K562 (cell line): ENCODE results near the gene SMAD5. TPM values are rescaled to one million over a fixed set of nuclear protein-coding genes. Genes with fewer than 3 reads are reported as not detected.

ENCODE experiments used
- ERF ChIP-seq: fragments of 450-650 bp; formaldehyde crosslinking; IDR thresholded peaks from 2 replicates; pipeline ENCODE4 v1.4.0; 2020; ENCODE audit warnings: mild to moderate bottlenecking, mixed read lengths
- ESRRA ChIP-seq: fragments of 450-650 bp; IDR thresholded peaks from 2 replicates; pipeline ENCODE4 v1.6.1; 2014; ENCODE audit warnings: low read depth, mild to moderate bottlenecking, moderate library complexity, borderline replicate concordance
- ETV5 ChIP-seq: sonication (generic); formaldehyde crosslinking; IDR thresholded peaks from 2 replicates; pipeline ENCODE4 v1.4.0; 2020; ENCODE audit warnings: low read depth, mild to moderate bottlenecking, missing genetic modification reagents
- GATAD2A ChIP-seq: fragments of 450-650 bp; IDR thresholded peaks from 2 replicates; pipeline ENCODE4 v1.6.1; 2017
- HNRNPL ChIP-seq: fragments of 200-400 bp; formaldehyde crosslinking; IDR thresholded peaks from 2 replicates; pipeline ENCODE4 v1.6.1; 2017; ENCODE audit warnings: low read depth, mild to moderate bottlenecking, low read length
- JUN ChIP-seq, 2 experiments: sonication (generic) in 1 of 2; formaldehyde crosslinking in 1 of 2; IDR thresholded peaks; 2 replicates each; pipeline versions ENCODE4 v1.6.1 to v1.8.0; 2012 to 2022; ENCODE audit warnings: borderline replicate concordance in 2 of 2, mild to moderate bottlenecking in 2 of 2, improper control_type of control experiment in 1 of 2, low read depth in 1 of 2, low read length in 1 of 2, missing genetic modification reagents in 1 of 2
- MXI1 ChIP-seq: IDR thresholded peaks from 2 replicates; pipeline ENCODE4 v1.6.1; 2011; ENCODE audit warnings: low read depth, mild to moderate bottlenecking, improper control_type of control experiment, low read length
- MYC ChIP-seq, 2 experiments: fragments of 250-450 bp in 1 of 2; sonication (Bioruptor Pico) in 1 of 2; IDR thresholded peaks; 2 replicates each; pipeline versions ENCODE4 v1.5.1 to v1.6.1; 2012 to 2021; ENCODE audit warnings: low read depth in 2 of 2, borderline replicate concordance in 1 of 2, improper control_type of control experiment in 1 of 2, low read length in 1 of 2, mild to moderate bottlenecking in 1 of 2, moderate library complexity in 1 of 2
- PCBP1 ChIP-seq: fragments of 200-400 bp; formaldehyde crosslinking; IDR thresholded peaks from 2 replicates; pipeline ENCODE4 v1.6.1; 2018; ENCODE audit warnings: mild to moderate bottlenecking, low read depth, low read length; ENCODE audit not compliant: poor library complexity, severe bottlenecking
- PML ChIP-seq: IDR thresholded peaks from 2 replicates; pipeline ENCODE4 v1.6.1; 2012; ENCODE audit warnings: low read length, inconsistent platforms
- POLR2A ChIP-seq: fragments of 450-650 bp; conservative IDR thresholded peaks from 2 replicates; pipeline ENCODE4 v1.6.1; 2016
- POLR2G ChIP-seq: fragments of 200-400 bp; formaldehyde crosslinking; IDR thresholded peaks from 2 replicates; pipeline ENCODE4 v1.6.1; 2017; ENCODE audit warnings: low read depth, mild to moderate bottlenecking, antibody characterized with exemption, low read length, moderate library complexity
- RAD21 ChIP-seq, 2 experiments: fragments of 250-450 bp in 1 of 2; fragments of 450-650 bp in 1 of 2; sonication (Bioruptor Pico) in 1 of 2; formaldehyde crosslinking in 1 of 2; IDR thresholded peaks in 1 of 2; conservative IDR thresholded peaks in 1 of 2; 2 replicates each; pipeline versions ENCODE4 v1.4.0 to v1.8.0; 2020 to 2022; ENCODE audit warnings: mild to moderate bottlenecking in 2 of 2, moderate library complexity in 1 of 2
- ZBTB17 ChIP-seq: fragments of 450-650 bp; formaldehyde crosslinking; IDR thresholded peaks from 2 replicates; pipeline ENCODE4 v1.4.0; 2020; ENCODE audit warnings: mild to moderate bottlenecking
- ZBTB7A ChIP-seq: IDR thresholded peaks from 2 replicates; pipeline ENCODE4 v1.6.1; 2011; ENCODE audit warnings: low read depth, mild to moderate bottlenecking, low read length, moderate library complexity, borderline replicate concordance; ENCODE audit not compliant: control insufficient read depth
- ZNF124 ChIP-seq: sonication (generic); formaldehyde crosslinking; IDR thresholded peaks from 2 replicates; pipeline ENCODE4 v1.8.1; 2022; ENCODE audit warnings: missing genetic modification reagents
- ZNF232 ChIP-seq: sonication (generic); formaldehyde crosslinking; IDR thresholded peaks from 2 replicates; pipeline ENCODE4 v1.8.0; 2022; ENCODE audit warnings: mild to moderate bottlenecking, missing genetic modification reagents
- ZNF282 ChIP-seq: sonication (generic); formaldehyde crosslinking; IDR thresholded peaks from 2 replicates; pipeline ENCODE4 v1.8.1; 2023; ENCODE audit warnings: missing genetic modification reagents
- polyA plus RNA-seq, 8 experiments: library from polyadenylated mRNA; depleted of rRNA in 4 of 8; stranded (reverse) in 5 of 8; unstranded in 3 of 8; fragments of >200 nt; fragmentation: Nextera tagmentation in 2 of 8; fragmentation: Illumina TruSeq in 1 of 8; extraction: Ambion mirVana in 2 of 8; extraction: Trizol in 1 of 8; gene quantifications; 2 replicates each; pipeline versions ENCODE4 v1.2.1 to v1.2.3, GENCODE V29; 2011 to 2014; ENCODE audit warnings: inconsistent platforms in 1 of 8, missing spikeins in 1 of 8
- total RNA-seq, 7 experiments: library from RNA; depleted of rRNA in 6 of 7; stranded (reverse); fragments of >200 nt in 6 of 7; fragmentation: Illumina TruSeq in 2 of 7; extraction: Trizol in 2 of 7; gene quantifications; 2 replicates each; pipeline versions ENCODE4 v1.2.1 to v1.2.3, GENCODE V29; 2011 to 2021; ENCODE audit warnings: low replicate concordance in 1 of 7
- TF ChIP-seq, protein P1 (sequence below), 2 experiments: fragments of 450-650 bp in 1 of 2; sonication (generic) in 1 of 2; formaldehyde crosslinking in 1 of 2; IDR thresholded peaks in 1 of 2; conservative IDR thresholded peaks in 1 of 2; 2 replicates each; pipeline versions ENCODE4 v1.6.1 to v1.8.1; 2016 to 2023; ENCODE audit warnings: mild to moderate bottlenecking in 2 of 2, moderate library complexity in 2 of 2, inconsistent platforms in 1 of 2, missing genetic modification reagents in 1 of 2
- TF ChIP-seq, protein P2 (sequence below): fragments of 450-650 bp; formaldehyde crosslinking; IDR thresholded peaks from 2 replicates; pipeline ENCODE4 v1.4.0; 2020; ENCODE audit warnings: mild to moderate bottlenecking, moderate library complexity
- TF ChIP-seq, protein P3 (sequence below): IDR thresholded peaks from 3 replicates; pipeline ENCODE4 v1.6.1; 2011; ENCODE audit warnings: borderline replicate concordance, mild to moderate bottlenecking, moderate library complexity; ENCODE audit not compliant: insufficient read length; ENCODE audit errors: extremely low read depth

The SMAD5 gene
- total and polyA plus RNA-seq, 9 of the 15 experiments (the other 6 are each of a cell fraction or from before 2014, with no cell fraction given): 12.4 to 53.9 (median 20.3) TPM

DNA sequence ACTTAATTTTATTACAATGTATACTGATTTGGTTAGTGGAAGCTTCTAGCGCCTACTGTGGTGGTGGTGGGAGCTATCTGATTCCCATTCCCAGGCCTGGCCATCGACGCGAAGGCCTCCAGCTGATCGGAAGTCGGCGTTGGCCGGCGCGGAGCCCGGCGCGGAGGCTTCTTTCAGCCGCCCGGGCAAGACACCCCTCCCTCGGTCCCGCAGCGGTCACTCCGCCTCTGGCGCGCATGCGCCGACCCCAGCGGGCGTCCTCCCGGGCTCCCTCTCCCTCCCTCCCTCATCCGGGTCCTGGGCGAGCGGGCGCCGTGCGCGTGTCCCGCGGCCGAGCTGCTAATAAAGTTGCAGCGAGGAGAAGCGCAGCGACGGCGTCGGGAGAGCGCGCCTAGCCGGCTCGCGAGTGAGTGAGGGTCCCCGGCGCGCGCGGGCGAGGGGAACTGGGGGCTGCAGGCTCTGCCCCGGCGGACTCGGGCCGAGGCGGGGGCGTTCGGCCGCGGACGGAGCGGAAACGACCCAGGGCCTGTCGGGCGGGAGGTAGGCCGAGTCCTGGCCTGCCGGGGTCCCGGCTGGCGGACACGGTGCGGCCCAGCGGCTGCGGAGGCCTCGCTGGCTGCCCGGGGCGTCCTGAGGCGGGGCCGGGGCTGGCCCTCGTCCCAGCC lies at the start of gene SMAD5 (continued):
- TF ChIP-seq, protein P1, sequence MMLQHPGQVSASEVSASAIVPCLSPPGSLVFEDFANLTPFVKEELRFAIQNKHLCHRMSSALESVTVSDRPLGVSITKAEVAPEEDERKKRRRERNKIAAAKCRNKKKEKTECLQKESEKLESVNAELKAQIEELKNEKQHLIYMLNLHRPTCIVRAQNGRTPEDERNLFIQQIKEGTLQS (IDR thresholded peaks at IDR 0.05): no peak
- TF ChIP-seq, protein P1 (CRISPR knock-in tag; conservative IDR thresholded peaks at IDR 0.05): peak; percentile 48; the same call in 1 of the 2 replicates
- TF ChIP-seq ETV5 (CRISPR knock-in tag): peak; percentile 16; the same call in 1 of the 2 replicates
- peak; percentile 89 for TF ChIP-seq ZBTB7A
- TF ChIP-seq PCBP1: peak; percentile 76
- TF ChIP-seq RAD21 (CRISPR knock-in tag; conservative IDR thresholded peaks at IDR 0.05 in 1 of 2, IDR thresholded peaks at IDR 0.05 in 1 of 2): 0 out of 4 replicates have a peak, but pooled peaks of 1 of the 2 experiments have one; percentile 3
- TF ChIP-seq ZNF282 (CRISPR knock-in tag): 0 out of 2 replicates have a peak, but pooled peaks have one; percentile 51
- TF ChIP-seq MXI1: no peak
- peak; percentile 59 for TF ChIP-seq ZBTB17 (CRISPR knock-in tag)
- TF ChIP-seq, protein P2, sequence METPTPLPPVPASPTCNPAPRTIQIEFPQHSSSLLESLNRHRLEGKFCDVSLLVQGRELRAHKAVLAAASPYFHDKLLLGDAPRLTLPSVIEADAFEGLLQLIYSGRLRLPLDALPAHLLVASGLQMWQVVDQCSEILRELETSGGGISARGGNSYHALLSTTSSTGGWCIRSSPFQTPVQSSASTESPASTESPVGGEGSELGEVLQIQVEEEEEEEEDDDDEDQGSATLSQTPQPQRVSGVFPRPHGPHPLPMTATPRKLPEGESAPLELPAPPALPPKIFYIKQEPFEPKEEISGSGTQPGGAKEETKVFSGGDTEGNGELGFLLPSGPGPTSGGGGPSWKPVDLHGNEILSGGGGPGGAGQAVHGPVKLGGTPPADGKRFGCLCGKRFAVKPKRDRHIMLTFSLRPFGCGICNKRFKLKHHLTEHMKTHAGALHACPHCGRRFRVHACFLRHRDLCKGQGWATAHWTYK (CRISPR knock-in tag): peak; percentile 90
- no peak for TF ChIP-seq ERF (CRISPR knock-in tag)
- TF ChIP-seq, protein P3, sequence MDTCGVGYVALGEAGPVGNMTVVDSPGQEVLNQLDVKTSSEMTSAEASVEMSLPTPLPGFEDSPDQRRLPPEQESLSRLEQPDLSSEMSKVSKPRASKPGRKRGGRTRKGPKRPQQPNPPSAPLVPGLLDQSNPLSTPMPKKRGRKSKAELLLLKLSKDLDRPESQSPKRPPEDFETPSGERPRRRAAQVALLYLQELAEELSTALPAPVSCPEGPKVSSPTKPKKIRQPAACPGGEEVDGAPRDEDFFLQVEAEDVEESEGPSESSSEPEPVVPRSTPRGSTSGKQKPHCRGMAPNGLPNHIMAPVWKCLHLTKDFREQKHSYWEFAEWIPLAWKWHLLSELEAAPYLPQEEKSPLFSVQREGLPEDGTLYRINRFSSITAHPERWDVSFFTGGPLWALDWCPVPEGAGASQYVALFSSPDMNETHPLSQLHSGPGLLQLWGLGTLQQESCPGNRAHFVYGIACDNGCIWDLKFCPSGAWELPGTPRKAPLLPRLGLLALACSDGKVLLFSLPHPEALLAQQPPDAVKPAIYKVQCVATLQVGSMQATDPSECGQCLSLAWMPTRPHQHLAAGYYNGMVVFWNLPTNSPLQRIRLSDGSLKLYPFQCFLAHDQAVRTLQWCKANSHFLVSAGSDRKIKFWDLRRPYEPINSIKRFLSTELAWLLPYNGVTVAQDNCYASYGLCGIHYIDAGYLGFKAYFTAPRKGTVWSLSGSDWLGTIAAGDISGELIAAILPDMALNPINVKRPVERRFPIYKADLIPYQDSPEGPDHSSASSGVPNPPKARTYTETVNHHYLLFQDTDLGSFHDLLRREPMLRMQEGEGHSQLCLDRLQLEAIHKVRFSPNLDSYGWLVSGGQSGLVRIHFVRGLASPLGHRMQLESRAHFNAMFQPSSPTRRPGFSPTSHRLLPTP: no peak
- no peak for TF ChIP-seq JUN (IDR thresholded peaks at IDR 0.05; ENCODE audit: borderline replicate concordance, low read depth, low read length)
- TF ChIP-seq JUN (CRISPR knock-in tag; IDR thresholded peaks at IDR 0.05; ENCODE audit: borderline replicate concordance): no peak
- 0 out of 2 replicates have a peak, but pooled peaks have one; percentile 39 for TF ChIP-seq GATAD2A
- TF ChIP-seq ZNF232 (CRISPR knock-in tag): no peak
- TF ChIP-seq POLR2G: peak; percentile 97
- no peak for TF ChIP-seq ZNF124 (CRISPR knock-in tag)
- TF ChIP-seq MYC (IDR thresholded peaks at IDR 0.05; ENCODE audit: low read depth, low read length): peak; percentile 91
- TF ChIP-seq MYC (CRISPR knock-in tag; IDR thresholded peaks at IDR 0.05; ENCODE audit: borderline replicate concordance, low read depth): 0 out of 2 replicates have a peak, but pooled peaks have one; percentile 1
- peak; percentile 34; the same call in 1 of the 2 replicates for TF ChIP-seq HNRNPL
- peak; percentile 41; the same call in 1 of the 2 replicates for TF ChIP-seq PML
- peak; percentile 83 for TF ChIP-seq ESRRA
- TF ChIP-seq POLR2A: peak; percentile 79
